ENCODE measurements around the gene ASB10. TPM values are rescaled to one million over a fixed set of nuclear protein-coding genes. Genes with fewer than 3 reads are reported as not detected.

The ASB10 gene
- polyA plus RNA-seq, 2 of the 4 experiments (the other 2 are of a cell fraction) = not detected

- no peak for FAIRE-seq
- 54% methylated on average over 10 of the region's 10 CpGs for WGBS (ENCODE audit: missing lambda C conversion rate)
These were observed 18.3 kb downstream of the ASB10 start for GRCh38 chr7:151168787-151169162.

DNA sequence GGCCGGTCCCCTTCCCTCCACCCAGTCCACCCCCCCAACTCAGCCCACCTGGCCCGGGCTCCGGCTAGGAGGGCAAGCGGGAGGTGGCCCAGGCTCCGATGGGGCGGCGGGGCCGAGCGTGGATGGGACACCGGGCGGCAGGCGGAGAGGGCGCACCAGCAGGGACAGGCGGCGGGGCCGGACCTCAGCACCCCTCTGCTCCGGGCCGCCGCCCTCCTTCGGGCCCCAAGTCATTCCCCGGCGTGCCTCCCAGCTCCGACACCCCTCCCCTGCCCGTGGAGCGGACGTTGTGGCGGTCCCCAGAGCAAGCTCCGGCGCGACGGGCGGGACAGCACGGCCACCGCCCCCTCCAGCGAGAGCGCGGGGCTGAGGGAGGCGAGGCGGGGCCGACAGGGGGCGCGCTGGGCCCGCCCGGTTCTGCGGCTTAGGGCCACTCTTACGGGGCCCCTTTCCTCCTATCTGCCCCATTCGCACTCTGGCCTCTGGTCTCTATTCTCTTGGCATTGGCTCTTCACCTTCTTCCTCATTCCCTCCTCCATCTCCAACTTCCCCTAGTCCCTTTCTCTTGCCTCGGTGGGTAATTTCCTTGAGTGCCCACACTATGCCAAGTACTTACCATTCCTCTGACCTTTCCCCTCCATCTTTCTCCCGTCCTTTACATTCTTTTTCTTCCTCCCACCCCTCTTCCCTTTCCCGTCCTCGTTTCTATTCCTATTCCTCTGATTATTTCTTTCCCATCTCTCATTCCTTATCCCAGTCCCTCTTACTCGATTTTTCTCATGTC is 18.9 kb downstream of the ASB10 start:
- 2% methylated on average over 41 of the region's 52 CpGs for WGBS (ENCODE audit: missing lambda C conversion rate)
- H3K9me3 ChIP-seq = no peaks in the 10 kb centered on the region
- peak overlapping the region; percentile 33 to 68; a peak in 5 of 6 replicates for H3K27ac ChIP-seq
- FAIRE-seq (no peak), DNase-seq (ENCODE audit: low read depth in 1 of 2, low spot score in 1 of 2) (peak; percentile 47 to 74), ATAC-seq (peak; percentile 76 to 88)
- POLR2A ChIA-PET = no interaction called here
- H3K4me3 ChIP-seq = peak overlapping the region; percentile 59
- H3K4me2 ChIP-seq = peak overlapping the region; percentile 96
- H3K4me1 ChIP-seq = no peaks in the 10 kb centered on the region
- CTCF ChIA-PET = interaction anchor here (0.6 to 7.3 kb wide), 35 partner anchors 9 to 150 kb away, joined by 3 to 63 read pairs (median 4); partner anchors contain the start of gene ABCF2
- TF ChIP-seq CBX8 (IDR thresholded peaks at IDR 0.05) (no peak), SMC3 (IDR thresholded peaks at IDR 0.05) (peak; percentile 26; the same call in 1 of the 3 replicates), RARB (CRISPR knock-in tag; IDR thresholded peaks at IDR 0.05) (no peak), CTCF (IDR thresholded peaks at IDR 0.05) (peak; percentile 86), CHD2 (IDR thresholded peaks at IDR 0.05; ENCODE audit: low read length, partially characterized antibody) (no peak)
- TF ChIP-seq, protein P1, sequence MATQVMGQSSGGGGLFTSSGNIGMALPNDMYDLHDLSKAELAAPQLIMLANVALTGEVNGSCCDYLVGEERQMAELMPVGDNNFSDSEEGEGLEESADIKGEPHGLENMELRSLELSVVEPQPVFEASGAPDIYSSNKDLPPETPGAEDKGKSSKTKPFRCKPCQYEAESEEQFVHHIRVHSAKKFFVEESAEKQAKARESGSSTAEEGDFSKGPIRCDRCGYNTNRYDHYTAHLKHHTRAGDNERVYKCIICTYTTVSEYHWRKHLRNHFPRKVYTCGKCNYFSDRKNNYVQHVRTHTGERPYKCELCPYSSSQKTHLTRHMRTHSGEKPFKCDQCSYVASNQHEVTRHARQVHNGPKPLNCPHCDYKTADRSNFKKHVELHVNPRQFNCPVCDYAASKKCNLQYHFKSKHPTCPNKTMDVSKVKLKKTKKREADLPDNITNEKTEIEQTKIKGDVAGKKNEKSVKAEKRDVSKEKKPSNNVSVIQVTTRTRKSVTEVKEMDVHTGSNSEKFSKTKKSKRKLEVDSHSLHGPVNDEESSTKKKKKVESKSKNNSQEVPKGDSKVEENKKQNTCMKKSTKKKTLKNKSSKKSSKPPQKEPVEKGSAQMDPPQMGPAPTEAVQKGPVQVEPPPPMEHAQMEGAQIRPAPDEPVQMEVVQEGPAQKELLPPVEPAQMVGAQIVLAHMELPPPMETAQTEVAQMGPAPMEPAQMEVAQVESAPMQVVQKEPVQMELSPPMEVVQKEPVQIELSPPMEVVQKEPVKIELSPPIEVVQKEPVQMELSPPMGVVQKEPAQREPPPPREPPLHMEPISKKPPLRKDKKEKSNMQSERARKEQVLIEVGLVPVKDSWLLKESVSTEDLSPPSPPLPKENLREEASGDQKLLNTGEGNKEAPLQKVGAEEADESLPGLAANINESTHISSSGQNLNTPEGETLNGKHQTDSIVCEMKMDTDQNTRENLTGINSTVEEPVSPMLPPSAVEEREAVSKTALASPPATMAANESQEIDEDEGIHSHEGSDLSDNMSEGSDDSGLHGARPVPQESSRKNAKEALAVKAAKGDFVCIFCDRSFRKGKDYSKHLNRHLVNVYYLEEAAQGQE (IDR thresholded peaks at IDR 0.05) = no peak
- TF ChIP-seq, protein P2, sequence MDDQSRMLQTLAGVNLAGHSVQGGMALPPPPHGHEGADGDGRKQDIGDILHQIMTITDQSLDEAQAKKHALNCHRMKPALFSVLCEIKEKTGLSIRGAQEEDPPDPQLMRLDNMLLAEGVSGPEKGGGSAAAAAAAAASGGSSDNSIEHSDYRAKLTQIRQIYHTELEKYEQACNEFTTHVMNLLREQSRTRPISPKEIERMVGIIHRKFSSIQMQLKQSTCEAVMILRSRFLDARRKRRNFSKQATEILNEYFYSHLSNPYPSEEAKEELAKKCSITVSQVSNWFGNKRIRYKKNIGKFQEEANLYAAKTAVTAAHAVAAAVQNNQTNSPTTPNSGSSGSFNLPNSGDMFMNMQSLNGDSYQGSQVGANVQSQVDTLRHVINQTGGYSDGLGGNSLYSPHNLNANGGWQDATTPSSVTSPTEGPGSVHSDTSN (IDR thresholded peaks at IDR 0.05) = no peak

More at GRCh38 chr7:151168787-151169162, 18.3 kb downstream of the ASB10 start:
- Histone ChIP-seq H3K4me1 (no peaks in the 10 kb centered on the region), H3K4me2 (peak overlapping the region; percentile 96; the same call in 1 of the 3 replicates), H3K9me3 (no peaks in the 10 kb centered on the region), H3K27ac (no peak overlapping the region), H3K4me3 (no peak overlapping the region)
- CTCF ChIA-PET = interaction anchor here (0.6 to 7.3 kb wide), 19 partner anchors 10 to 151 kb away, joined by 3 to 63 read pairs (median 4); no protein-coding TSS in a partner anchor
- POLR2A ChIA-PET = no interaction called here
- no peak for ATAC-seq
- TF ChIP-seq GATA3 (IDR thresholded peaks at IDR 0.05; ENCODE audit: borderline replicate concordance) = no peak
- no peak for TF ChIP-seq CTCF (IDR thresholded peaks at IDR 0.05)
- TF ChIP-seq POLR2A (IDR thresholded peaks at IDR 0.05; ENCODE audit: low read length) = no peak
- no peak for TF ChIP-seq SMC3 (IDR thresholded peaks at IDR 0.05)
- no peak for TF ChIP-seq BHLHE40 (IDR thresholded peaks at IDR 0.05; ENCODE audit: low read depth, low read length)
- TF ChIP-seq RFX5 (IDR thresholded peaks at IDR 0.05) = no peak
- no peak for TF ChIP-seq ZC3H11A (IDR thresholded peaks at IDR 0.05)
- no peak for TF ChIP-seq CEBPB (IDR thresholded peaks at IDR 0.05)
- no peak for TF ChIP-seq NPAS2 (CRISPR knock-in tag; IDR thresholded peaks at IDR 0.05; ENCODE audit: borderline replicate concordance)
- no peak for TF ChIP-seq MYC (IDR thresholded peaks at IDR 0.05; ENCODE audit: borderline replicate concordance, low read length)
- no peak for TF ChIP-seq RNF2 (IDR thresholded peaks at IDR 0.05; ENCODE audit: borderline replicate concordance, low read depth)
- no peak for TF ChIP-seq MAZ (IDR thresholded peaks at IDR 0.05; ENCODE audit: borderline replicate concordance, low read depth, low read length)
- no peak for TF ChIP-seq POLR2AphosphoS2 (conservative IDR thresholded peaks at IDR 0.05; ENCODE audit: low read length)
- no peak for TF ChIP-seq HMGXB4 (CRISPR knock-in tag; IDR thresholded peaks at IDR 0.05; ENCODE audit: borderline replicate concordance)
- no peak for TF ChIP-seq MAFK (IDR thresholded peaks at IDR 0.05; ENCODE audit: partially characterized antibody)
- no peak for TF ChIP-seq ZSCAN20 (CRISPR knock-in tag; IDR thresholded peaks at IDR 0.05)
- TF ChIP-seq FOXS1 (CRISPR knock-in tag; IDR thresholded peaks at IDR 0.05) = no peak
- no peak for TF ChIP-seq BCL3 (IDR thresholded peaks at IDR 0.05)
- no peak for TF ChIP-seq PHF8 (IDR thresholded peaks at IDR 0.05; ENCODE audit: borderline replicate concordance, low read depth)
- DNase-seq (ENCODE audit: low read depth in 1 of 2, low spot score in 1 of 2) = no peak

Measured in A549 (cell line).